ENCODE results near the gene SOX6. TPM values are rescaled to one million over a fixed set of nuclear protein-coding genes. Genes with fewer than 3 reads are reported as not detected.

Gene SOX6
- total RNA-seq, 2 experiments from 2014 or later, result not detected

GRCh38 chr11:15976433-15977045 is 379.8 kb downstream of the SOX6 start:
- CTCF ChIA-PET, result no interaction called here
- POLR2A ChIA-PET, result no interaction called here

DNA sequence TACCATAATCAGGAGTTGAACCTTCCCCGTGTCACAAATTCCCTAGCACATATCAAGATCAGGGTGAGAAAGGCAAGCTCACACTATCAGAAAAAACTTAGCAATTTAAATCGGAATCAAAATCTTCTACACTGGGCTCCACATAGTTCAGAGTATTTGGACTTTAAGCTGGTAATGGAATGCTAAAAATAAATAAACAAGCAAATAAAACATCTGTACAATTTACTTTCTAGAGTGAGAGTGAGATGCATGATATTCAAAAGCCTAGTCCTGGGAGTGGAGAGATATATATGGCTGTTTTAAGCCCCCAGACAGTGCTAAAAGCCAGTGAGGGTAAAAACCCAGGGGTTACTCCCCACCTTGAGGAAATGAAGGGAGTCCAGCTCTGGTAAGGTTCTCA is 380.6 kb downstream of the SOX6 start:
- POLR2A ChIA-PET, result no interaction called here
- CTCF ChIA-PET, result no interaction called here

GRCh38 chr11:15972838-15973237 is 383.5 kb downstream of the SOX6 start:
- CTCF ChIA-PET, result no interaction called here
- POLR2A ChIA-PET, result no interaction called here

- CTCF ChIA-PET, result no interaction called here
Measured at GRCh38 chr11:15971215-15971546, 385.2 kb downstream of the SOX6 start.

DNA sequence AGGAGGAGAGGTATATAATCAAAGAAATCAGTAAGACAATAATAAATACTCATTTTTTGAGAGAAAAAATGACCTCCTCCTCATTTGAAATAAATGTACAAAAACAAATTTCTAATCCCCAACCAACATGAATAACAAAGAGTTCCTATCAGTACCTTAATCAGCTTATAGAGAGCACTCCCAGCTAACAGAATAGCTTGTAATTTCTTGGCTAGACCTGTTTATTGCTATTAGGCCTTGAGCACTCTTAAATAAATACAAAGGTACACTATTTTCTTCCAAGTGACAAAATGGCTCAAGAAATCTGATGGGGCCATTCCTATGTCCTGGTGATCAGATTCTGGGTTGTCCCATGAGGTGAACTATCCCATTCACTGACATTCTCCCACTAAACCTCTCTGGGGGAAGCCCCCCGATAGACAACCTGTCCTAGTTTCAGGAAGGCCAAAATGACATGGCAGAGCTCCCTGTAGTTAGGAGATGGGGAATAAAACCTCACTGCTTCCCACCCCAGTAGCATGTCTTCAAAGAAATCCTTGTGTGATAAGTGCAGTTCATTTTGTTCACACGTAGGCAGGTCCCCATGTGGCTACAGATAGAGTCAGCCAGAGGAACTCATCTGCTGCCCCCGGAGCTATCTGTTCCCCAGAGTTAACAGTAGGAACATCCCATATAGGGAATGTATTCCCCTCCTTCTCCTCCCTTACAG is 385.7 kb downstream of the SOX6 start:
- POLR2A ChIA-PET, result no interaction called here
- CTCF ChIA-PET, result no interaction called here

More at GRCh38 chr11:15971215-15971546, 385.2 kb downstream of the SOX6 start:
- POLR2A ChIA-PET, result no interaction called here

GRCh38 chr11:15969701-15970329 is 386.5 kb downstream of the SOX6 start:
- ChIA-PET CTCF (no interaction called here), POLR2A (no interaction called here)

DNA sequence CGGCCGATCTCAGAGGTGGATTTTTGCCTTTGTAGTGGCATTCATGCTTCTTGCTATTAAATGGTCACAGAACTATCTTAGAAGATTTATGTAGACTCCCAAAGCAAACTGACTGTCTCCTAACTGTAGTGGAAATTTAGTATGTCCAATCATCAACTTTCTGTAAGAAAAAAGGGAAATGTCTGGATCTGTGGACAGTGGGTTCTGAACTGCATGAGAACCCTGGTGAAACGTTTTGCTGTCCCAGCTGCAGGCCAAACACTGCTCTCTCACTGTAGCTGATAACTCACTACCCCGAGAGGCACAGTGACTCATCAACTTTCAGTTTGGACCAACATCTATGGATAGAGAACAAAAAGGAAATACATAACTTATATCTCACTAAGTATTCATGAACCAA is 387.1 kb downstream of the SOX6 start:
- POLR2A ChIA-PET, result no interaction called here

DNA sequence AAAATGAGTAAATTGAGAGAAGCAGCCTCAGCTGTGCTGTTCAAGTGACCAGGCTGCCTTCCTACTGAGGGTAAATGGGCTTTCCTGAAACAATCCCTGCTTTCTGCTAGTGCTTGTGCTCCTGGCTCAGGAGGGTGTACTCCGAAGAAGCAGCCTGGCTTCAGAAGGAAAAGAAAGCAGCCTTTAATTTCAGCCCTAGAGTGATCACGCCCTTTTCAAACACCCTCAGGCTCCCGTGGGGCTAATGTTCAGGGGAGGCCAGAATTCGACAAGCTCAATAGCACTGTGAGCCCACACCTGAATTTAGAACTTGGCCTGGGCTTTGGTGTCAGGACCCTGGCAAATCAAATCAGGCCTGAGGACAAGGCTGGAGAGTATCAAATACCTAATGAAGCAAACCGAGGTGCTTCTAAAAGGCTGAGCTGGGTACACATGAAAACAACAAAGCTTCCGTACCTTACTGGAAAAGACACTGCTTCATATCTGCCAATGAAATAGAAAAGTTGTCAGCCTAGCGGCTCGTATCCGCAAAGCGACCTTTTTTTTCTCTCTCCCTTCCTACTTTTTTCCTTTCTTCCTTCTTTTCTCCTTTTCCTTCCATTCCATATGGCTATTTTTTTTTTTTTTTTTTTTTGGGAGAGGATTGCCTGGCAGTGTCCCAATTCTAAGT is 387.8 kb downstream of the SOX6 start:
- ChIA-PET CTCF (no interaction called here), POLR2A (no interaction called here)

More for the DNA sequence above, 387.1 kb downstream of the SOX6 start:
- CTCF ChIA-PET, result no interaction called here

DNA sequence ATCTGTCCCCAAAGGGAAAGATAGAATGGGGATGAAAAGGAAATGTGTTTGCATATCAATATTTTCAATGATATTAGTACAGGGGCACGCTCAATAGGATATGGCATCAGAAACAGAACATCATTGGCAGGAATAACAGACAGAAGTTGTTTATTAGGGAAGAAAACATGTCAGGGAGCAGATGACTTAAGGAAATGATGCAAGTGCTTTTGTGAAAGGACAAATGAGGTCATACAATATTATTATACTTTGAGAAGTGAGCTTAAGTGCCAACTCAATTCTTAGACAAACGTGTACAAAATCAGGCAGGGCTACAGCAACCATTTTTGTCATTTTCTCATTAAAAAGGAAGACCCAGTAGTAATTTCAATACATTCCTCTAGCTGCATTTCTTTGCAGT is 388.4 kb downstream of the SOX6 start:
- ChIA-PET POLR2A (no interaction called here), CTCF (no interaction called here)

DNA sequence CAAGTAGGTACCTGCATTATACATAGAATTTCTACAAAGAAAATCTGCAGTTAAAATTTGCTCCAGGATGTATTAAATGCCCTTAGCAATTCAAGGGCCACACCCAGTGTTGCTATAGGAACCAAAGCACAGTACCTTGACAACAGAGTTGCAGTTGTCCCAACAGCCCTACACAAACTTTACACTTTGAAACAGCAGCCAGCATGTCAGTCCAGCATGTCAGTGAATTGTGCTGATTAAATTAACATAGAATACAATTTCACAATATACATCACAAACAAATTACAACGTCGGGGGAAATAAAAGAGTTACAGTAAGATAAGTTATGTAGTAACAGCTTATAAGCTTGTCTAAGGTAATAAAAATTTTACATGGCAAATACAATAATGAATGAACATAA is 389.2 kb downstream of the SOX6 start:
- CTCF ChIA-PET, result no interaction called here
- POLR2A ChIA-PET, result no interaction called here

- CTCF ChIA-PET, result no interaction called here
- POLR2A ChIA-PET, result no interaction called here
Measured at GRCh38 chr11:15965562-15966250, 390.6 kb downstream of the SOX6 start.

DNA sequence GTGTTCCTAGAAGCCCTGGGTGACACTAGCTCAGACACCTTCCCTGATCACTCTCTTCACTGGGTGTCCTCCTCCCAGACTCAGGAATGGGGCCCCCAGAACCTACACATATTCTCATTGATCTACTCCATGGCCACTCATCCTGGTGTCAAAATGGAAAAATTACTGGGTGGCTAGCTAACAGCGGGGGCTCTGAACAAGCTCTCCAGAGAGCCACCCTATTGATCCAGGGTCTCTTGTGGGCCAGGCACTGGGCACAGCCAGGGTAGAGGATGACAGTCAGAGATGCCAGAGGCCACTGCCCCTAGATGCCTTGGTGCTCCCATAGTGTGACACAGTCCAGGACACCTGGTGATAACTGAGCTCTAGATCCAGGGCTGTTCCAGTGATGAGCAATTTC is 393.1 kb downstream of the SOX6 start:
- POLR2A ChIA-PET, result no interaction called here
- CTCF ChIA-PET, result interaction anchor here (0.6 kb wide), 1 partner anchor 21 kb away, joined by 3 read pairs; no protein-coding TSS in a partner anchor

DNA sequence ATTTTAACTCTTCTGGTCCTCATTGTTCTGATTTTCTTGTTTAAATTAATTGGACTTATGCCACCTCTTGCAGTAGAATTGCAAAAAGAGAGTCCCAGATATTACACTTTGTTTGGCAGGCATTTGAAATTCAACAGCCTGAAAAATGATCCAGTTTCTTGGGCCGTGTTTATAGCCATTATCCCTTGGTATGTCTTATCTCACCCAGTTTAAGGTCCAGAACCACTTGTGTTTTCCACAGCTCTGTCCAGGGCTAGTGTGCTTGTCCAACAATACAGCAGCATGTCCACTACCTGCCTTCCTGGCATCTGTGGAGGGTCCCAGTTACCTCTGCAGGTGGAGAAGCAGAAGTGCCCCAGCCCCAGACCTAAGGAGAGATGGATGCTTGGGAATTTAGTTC is 397.4 kb downstream of the SOX6 start:
- POLR2A ChIA-PET, result no interaction called here
- CTCF ChIA-PET, result no interaction called here

DNA sequence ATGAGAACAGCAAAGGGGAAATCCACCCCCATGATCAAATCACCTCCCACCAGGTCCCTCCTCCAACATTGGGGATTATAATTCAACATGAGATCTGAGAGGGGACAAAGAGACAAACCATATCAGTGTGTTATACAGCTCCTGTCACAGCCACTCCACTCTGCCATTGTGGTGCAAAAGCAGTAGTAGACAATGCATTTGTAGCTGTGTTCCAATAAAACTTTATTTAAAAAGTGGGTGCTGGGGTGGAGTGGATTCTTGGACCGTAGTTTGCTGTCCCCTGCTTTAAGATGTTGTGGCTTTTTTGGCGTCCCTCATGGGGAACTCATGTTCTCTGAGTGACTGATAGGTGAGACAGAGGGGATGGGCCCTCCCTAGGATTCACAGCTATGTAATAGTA is 399.1 kb downstream of the SOX6 start:
- ChIA-PET CTCF (no interaction called here), POLR2A (no interaction called here)

GRCh38 chr11:15956302-15956701 is 400.0 kb downstream of the SOX6 start:
- ChIA-PET POLR2A (no interaction called here), CTCF (no interaction called here)

DNA sequence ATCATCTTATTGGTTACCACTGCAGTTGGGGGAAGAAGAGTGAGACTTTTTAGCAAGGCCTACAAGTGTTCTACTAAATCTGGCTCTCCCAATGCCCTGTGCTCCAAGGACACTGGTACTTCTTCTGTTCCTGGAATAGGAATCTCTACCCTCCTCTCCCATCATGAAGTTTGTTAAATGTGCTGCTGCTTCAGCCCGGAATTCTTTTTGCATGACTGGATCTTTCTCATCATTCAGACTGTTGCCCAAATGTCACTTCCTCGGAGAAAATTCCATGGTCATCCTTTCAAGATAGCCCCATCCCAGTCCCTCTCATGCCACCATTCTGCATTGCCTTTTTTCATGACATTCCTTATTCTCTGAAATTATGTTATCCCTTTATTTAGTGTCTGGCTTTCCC is 400.8 kb downstream of the SOX6 start:
- CTCF ChIA-PET, result no interaction called here
- POLR2A ChIA-PET, result no interaction called here

DNA sequence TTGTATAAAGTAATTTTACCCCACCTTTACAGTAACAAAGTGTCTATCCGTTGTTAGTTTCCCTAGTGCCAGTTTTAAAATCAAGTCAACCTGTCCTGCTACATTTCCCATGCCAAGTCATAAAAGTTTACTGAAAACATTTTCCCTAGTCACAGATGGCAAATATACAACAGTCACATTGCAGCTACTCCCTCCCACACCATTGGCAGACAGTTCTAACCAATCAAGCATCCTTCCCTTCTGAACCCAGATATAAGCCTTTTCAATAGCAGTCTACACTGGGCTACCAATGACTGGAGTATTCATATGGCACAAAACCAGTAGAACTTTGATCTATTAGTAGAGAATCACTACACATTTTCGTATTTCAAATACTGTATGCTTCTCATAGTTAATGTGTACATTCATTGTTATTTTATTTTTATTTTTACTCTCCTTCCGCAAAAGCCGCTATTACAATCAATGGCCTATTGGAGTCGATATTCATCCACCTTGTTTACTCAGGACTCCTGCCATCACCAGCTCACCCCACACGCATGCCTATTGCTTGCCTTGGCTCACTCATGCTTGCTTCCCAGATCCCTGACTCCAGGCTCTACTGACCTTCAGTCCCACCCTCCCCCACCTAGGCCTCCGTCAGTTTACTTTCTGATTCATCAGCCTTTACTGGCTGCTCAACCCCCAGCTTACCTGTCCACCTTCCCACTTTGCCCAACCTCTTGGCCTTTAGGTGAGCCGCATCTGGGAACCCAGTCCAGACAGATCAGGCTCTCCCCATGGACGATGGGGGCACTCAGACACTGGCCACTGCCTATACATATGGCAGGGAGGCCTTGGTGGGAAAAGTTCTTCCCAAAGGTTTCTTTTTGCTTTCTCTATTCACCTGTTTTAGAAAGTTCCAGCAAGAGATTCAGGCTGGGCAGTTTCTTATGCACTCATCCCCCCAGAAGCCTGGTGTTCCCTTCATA is 408.4 kb downstream of the SOX6 start:
- POLR2A ChIA-PET, result no interaction called here
- CTCF ChIA-PET, result no interaction called here

DNA sequence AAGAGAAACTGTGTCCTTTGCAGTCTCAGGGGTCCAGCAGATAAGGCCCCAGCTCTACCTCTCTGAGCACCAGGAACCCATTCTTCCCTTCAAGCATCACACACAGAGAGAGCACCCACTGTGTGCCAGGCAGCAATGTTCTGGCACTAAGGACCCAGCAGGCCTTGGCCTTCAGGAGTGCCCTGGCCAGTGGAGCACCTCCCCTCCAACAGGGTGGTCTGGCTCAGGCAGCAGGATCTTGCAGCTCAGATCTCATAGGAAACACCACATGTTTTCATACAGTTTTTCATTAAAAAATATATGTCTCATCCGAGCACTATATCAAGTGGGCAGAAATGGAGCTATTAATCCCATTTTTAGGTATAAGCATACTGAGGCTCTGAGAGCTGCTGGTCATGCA is 410.6 kb downstream of the SOX6 start:
- POLR2A ChIA-PET, result no interaction called here
- CTCF ChIA-PET, result no interaction called here

- POLR2A ChIA-PET, result no interaction called here
Measured at GRCh38 chr11:15944460-15944859, 411.9 kb downstream of the SOX6 start.

More at GRCh38 chr11:15944460-15944859, 411.9 kb downstream of the SOX6 start:
- CTCF ChIA-PET, result no interaction called here
